HEK293 (cell line): Measurements from ENCODE around the gene MPO.

Experiments used
- CTCF ChIA-PET: fragments of 350-600 bp; formaldehyde crosslinking; extraction: SDS; loops from one replicate; lab custom pipeline; 2021; ENCODE audit warnings: antibody characterized with exemption; lab: Yijun Ruan, JAX
- POLR2A ChIA-PET: fragments of 300-600 bp; formaldehyde crosslinking; extraction: SDS; loops from one replicate; lab custom pipeline; 2020; ENCODE audit warnings: antibody characterized with exemption, inconsistent platforms; lab: Yijun Ruan, JAX
- H3K27ac ChIP-seq: fragments of 200-500 bp; sonication (Bioruptor generic); 2 replicates; pipeline ENCODE4 v1.5.1; 2014; ENCODE audit warnings: low read depth, low read length, control low read depth, inconsistent platforms; ENCODE audit errors: extremely low read depth
- H3K36me3 ChIP-seq, 2 experiments: fragments of 200-500 bp in 1 of 2; sonication (Bioruptor generic) in 1 of 2; 1 replicate in 1 of 2; 2 replicates in 1 of 2; pipeline ENCODE4 v1.5.1; 2014 to 2017; ENCODE audit warnings: inconsistent platforms in 2 of 2, low read length in 2 of 2; ENCODE audit not compliant: control insufficient read depth in 2 of 2, insufficient read depth in 1 of 2
- H3K4me1 ChIP-seq: fragments of 200-500 bp; sonication (Bioruptor generic); 2 replicates; pipeline ENCODE4 v1.5.1; 2014; ENCODE audit warnings: mild to moderate bottlenecking, low read length, inconsistent platforms; ENCODE audit not compliant: control insufficient read depth, insufficient read depth
- H3K4me3 ChIP-seq: 2 replicates; pipeline ENCODE4 v1.5.1; 2011; ENCODE audit warnings: low read depth, mild to moderate bottlenecking, control low read depth, low read length, moderate library complexity
- H3K9me3 ChIP-seq: fragments of 200-500 bp; sonication (Bioruptor generic); 2 replicates; pipeline ENCODE4 v1.5.1; 2014; ENCODE audit warnings: low read depth, low read length, inconsistent platforms; ENCODE audit not compliant: control insufficient read depth, insufficient read depth
- BCL11B ChIP-seq: fragments of 450-650 bp; formaldehyde crosslinking; IDR thresholded peaks from 2 replicates; pipeline ENCODE4 v1.5.1; 2016; ENCODE audit warnings: low read depth, missing biosample characterization, missing genetic modification characterization
- EGR2 ChIP-seq: fragments of 450-650 bp; formaldehyde crosslinking; IDR thresholded peaks from 2 replicates; pipeline ENCODE4 v1.5.1; 2016; ENCODE audit warnings: low read depth, missing biosample characterization, missing genetic modification characterization
- SETDB1 ChIP-seq: IDR thresholded peaks from one replicate; pipeline ENCODE4 v1.6.1; 2017; ENCODE audit warnings: mild to moderate bottlenecking, low read length, moderate library complexity, mixed read lengths; ENCODE audit not compliant: insufficient read length
- TCF7L2 ChIP-seq: IDR thresholded peaks from 2 replicates; pipeline ENCODE4 v1.6.1; 2011; ENCODE audit warnings: low read depth, mild to moderate bottlenecking, inconsistent platforms, low read length, moderate library complexity, borderline replicate concordance
- YY2 ChIP-seq: fragments of 450-650 bp; formaldehyde crosslinking; IDR thresholded peaks from 2 replicates; pipeline ENCODE4 v1.5.1; 2016; ENCODE audit warnings: missing biosample characterization, missing genetic modification characterization
- ZFP41 ChIP-seq: fragments of 450-650 bp; formaldehyde crosslinking; IDR thresholded peaks from 2 replicates; pipeline ENCODE4 v1.5.1; 2016; ENCODE audit warnings: missing biosample characterization, missing genetic modification characterization, borderline replicate concordance
- ZNF146 ChIP-seq: fragments of 450-650 bp; formaldehyde crosslinking; IDR thresholded peaks from 2 replicates; pipeline ENCODE4 v1.5.1; 2016; ENCODE audit warnings: missing biosample characterization, missing genetic modification characterization
- ZNF214 ChIP-seq: fragments of 450-650 bp; formaldehyde crosslinking; IDR thresholded peaks from 2 replicates; pipeline ENCODE4 v1.5.1; 2017; ENCODE audit warnings: missing biosample characterization, mild to moderate bottlenecking, missing genetic modification characterization, borderline replicate concordance
- ZNF521 ChIP-seq: fragments of 450-650 bp; formaldehyde crosslinking; IDR thresholded peaks from 2 replicates; pipeline ENCODE4 v1.5.1; 2017; ENCODE audit warnings: missing biosample characterization, mild to moderate bottlenecking, missing genetic modification characterization
- ZNF558 ChIP-seq: fragments of 450-650 bp; formaldehyde crosslinking; IDR thresholded peaks from 2 replicates; pipeline ENCODE4 v1.5.1; 2016; ENCODE audit warnings: missing biosample characterization, missing genetic modification characterization
- ZNF610 ChIP-seq: fragments of 450-650 bp; formaldehyde crosslinking; IDR thresholded peaks from 2 replicates; pipeline ENCODE4 v1.5.1; 2016; ENCODE audit warnings: missing biosample characterization, missing genetic modification characterization, borderline replicate concordance
- ZNF621 ChIP-seq: fragments of 450-650 bp; formaldehyde crosslinking; IDR thresholded peaks from 2 replicates; pipeline ENCODE4 v1.5.1; 2017; ENCODE audit warnings: missing biosample characterization, missing genetic modification characterization
- ZNF670 ChIP-seq: fragments of 450-650 bp; formaldehyde crosslinking; IDR thresholded peaks from 2 replicates; pipeline ENCODE4 v1.5.1; 2016; ENCODE audit warnings: missing biosample characterization, missing genetic modification characterization, low read depth
- ZNF677 ChIP-seq: fragments of 450-650 bp; IDR thresholded peaks from 2 replicates; pipeline ENCODE4 v1.5.0; 2018; ENCODE audit warnings: missing biosample characterization, mild to moderate bottlenecking, missing genetic modification characterization, moderate library complexity
- ZNF776 ChIP-seq: fragments of 450-650 bp; formaldehyde crosslinking; IDR thresholded peaks from 2 replicates; pipeline ENCODE4 v1.5.0; 2017; ENCODE audit warnings: missing biosample characterization, missing genetic modification characterization, borderline replicate concordance
- ZNF777 ChIP-seq: fragments of 450-650 bp; formaldehyde crosslinking; IDR thresholded peaks from 2 replicates; pipeline ENCODE4 v1.5.1; 2017; ENCODE audit warnings: missing biosample characterization, missing genetic modification characterization, borderline replicate concordance
- ZNF791 ChIP-seq: fragments of 450-650 bp; formaldehyde crosslinking; IDR thresholded peaks from 2 replicates; pipeline ENCODE4 v1.5.1; 2016; ENCODE audit warnings: missing biosample characterization, missing genetic modification characterization
- ZSCAN16 ChIP-seq: fragments of 450-650 bp; formaldehyde crosslinking; IDR thresholded peaks from 2 replicates; pipeline ENCODE4 v1.5.1; 2016; ENCODE audit warnings: missing biosample characterization, missing genetic modification characterization
- TF ChIP-seq, protein P1 (sequence below): fragments of 450-650 bp; formaldehyde crosslinking; IDR thresholded peaks from 2 replicates; pipeline ENCODE4 v1.5.1; 2016; ENCODE audit warnings: missing biosample characterization, missing genetic modification characterization
- TF ChIP-seq, protein P2 (sequence below): fragments of 450-650 bp; formaldehyde crosslinking; IDR thresholded peaks from 2 replicates; pipeline ENCODE4 v1.5.1; 2017; ENCODE audit warnings: missing biosample characterization, missing genetic modification characterization
- TF ChIP-seq, protein P3 (sequence below): fragments of 450-650 bp; formaldehyde crosslinking; IDR thresholded peaks from 2 replicates; pipeline ENCODE4 v1.5.1; 2016; ENCODE audit warnings: missing biosample characterization, missing genetic modification characterization

Gene MPO

DNA sequence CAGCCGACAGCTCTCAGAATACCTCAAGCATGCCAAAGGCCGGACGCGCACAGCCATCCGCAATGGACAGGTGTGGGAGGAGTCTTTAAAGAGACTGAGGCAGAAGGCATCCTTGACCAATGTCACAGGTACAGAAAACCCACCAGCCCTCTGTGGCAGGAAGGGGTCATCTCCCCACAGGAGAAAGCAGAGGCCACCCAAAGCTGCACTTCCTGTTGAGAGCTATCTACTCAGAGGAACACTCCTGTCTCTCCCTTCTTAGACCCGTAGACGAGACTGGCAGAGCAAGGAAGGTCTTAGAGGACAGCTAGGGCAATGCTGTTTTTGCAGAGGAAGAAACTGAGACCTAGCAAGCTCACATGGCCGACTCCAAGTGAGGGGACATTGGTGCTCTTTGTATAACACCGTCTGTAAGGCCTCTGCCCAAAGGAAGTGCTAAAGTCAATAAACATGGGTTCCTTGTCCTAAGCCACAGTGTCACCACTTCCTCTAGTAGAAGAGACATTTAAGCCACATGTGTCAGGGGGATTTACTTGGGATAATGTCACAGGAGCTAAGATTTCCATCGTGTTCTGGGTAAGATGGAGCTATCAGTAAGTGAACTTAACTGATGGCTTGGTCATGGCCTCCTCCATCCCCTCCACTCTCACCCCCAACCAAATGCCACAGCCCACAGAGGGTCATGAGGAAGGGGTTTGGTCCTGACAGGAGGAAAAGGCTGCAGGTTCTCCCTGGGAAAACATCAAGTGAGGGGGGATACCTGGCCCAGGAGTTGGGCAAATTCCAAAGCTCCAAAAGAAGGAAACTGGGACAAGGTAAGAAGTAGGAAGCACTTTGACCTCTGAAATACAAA is 33.0 kb downstream of the MPO start (continued):
- no peak for TF ChIP-seq ZNF621 (tag by site-specific recombination)
- no peak for TF ChIP-seq ZNF521 (tag by site-specific recombination)
- TF ChIP-seq ZSCAN16, result no peak
- TF ChIP-seq TCF7L2, result no peak

DNA sequence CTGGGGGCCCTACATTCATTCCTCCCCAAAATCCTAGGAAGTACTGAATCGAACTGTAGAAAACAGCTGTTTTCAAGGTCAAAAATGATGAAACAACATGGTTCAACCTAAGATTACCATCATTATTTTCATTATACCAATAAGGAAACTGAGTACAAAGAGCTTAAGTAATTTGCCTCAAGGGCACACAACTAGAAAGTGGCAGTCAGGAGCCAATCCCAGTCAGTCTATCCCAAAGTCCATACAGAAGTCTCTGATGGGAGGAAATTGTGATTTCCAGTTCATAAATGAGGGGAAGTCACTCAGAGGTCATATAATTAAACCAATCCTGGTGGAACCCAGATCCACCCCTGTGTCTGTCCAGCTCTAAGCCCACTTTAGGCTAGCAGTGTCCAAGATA is 34.0 kb downstream of the MPO start:
- TF ChIP-seq SETDB1 (no peak), ZNF214 (no peak), ZFP41 (tag by site-specific recombination) (no peak), ZNF791 (tag by site-specific recombination) (no peak), ZNF146 (tag by site-specific recombination) (no peak), ZNF777 (no peak), ZNF776 (tag by site-specific recombination) (no peak), ZNF610 (tag by site-specific recombination) (no peak), ZNF677 (tag by site-specific recombination) (no peak), EGR2 (no peak), ZNF670 (tag by site-specific recombination) (no peak), ZNF621 (tag by site-specific recombination) (no peak), BCL11B (tag by site-specific recombination) (no peak), YY2 (tag by site-specific recombination) (no peak), ZNF558 (tag by site-specific recombination) (no peak)
- TF ChIP-seq, protein P1, sequence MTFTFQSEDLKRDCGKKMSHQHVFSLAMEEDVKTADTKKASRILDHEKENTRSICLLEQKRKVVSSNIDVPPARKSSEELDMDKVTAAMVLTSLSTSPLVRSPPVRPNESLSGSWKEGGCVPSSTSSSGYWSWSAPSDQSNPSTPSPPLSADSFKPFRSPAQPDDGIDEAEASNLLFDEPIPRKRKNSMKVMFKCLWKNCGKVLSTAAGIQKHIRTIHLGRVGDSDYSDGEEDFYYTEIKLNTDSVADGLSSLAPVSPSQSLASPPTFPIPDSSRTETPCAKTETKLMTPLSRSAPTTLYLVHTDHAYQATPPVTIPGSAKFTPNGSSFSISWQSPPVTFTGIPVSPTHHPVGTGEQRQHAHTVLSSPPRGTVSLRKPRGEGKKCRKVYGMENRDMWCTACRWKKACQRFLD (tag by site-specific recombination), result no peak
- TF ChIP-seq, protein P2, sequence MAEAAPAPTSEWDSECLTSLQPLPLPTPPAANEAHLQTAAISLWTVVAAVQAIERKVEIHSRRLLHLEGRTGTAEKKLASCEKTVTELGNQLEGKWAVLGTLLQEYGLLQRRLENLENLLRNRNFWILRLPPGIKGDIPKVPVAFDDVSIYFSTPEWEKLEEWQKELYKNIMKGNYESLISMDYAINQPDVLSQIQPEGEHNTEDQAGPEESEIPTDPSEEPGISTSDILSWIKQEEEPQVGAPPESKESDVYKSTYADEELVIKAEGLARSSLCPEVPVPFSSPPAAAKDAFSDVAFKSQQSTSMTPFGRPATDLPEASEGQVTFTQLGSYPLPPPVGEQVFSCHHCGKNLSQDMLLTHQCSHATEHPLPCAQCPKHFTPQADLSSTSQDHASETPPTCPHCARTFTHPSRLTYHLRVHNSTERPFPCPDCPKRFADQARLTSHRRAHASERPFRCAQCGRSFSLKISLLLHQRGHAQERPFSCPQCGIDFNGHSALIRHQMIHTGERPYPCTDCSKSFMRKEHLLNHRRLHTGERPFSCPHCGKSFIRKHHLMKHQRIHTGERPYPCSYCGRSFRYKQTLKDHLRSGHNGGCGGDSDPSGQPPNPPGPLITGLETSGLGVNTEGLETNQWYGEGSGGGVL, result no peak
- TF ChIP-seq, protein P3, sequence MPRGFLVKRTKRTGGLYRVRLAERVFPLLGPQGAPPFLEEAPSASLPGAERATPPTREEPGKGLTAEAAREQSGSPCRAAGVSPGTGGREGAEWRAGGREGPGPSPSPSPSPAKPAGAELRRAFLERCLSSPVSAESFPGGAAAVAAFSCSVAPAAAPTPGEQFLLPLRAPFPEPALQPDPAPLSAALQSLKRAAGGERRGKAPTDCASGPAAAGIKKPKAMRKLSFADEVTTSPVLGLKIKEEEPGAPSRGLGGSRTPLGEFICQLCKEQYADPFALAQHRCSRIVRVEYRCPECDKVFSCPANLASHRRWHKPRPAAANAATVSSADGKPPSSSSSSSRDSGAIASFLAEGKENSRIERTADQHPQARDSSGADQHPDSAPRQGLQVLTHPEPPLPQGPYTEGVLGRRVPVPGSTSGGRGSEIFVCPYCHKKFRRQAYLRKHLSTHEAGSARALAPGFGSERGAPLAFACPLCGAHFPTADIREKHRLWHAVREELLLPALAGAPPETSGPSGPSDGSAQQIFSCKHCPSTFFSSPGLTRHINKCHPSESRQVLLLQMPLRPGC (tag by site-specific recombination), result no peak
- H3K4me1 ChIP-seq, result no peaks in the 10 kb centered on the region
- no peak overlapping the region for H3K4me3 ChIP-seq
- H3K27ac ChIP-seq, result no peak overlapping the region
- CTCF ChIA-PET, result interaction anchor here (0.7 to 4.2 kb wide), 3 partner anchors 28 to 93 kb away, joined by 3 to 15 read pairs (median 4); partner anchors contain the start of gene MKS1
- POLR2A ChIA-PET, result no interaction called here
- H3K9me3 ChIP-seq, result no peaks in the 10 kb centered on the region
- H3K36me3 ChIP-seq, result no peaks in the 10 kb centered on the region
